IMR-90 (cell line): ENCODE data around the gene SHC4. TPM values are rescaled to one million over a fixed set of nuclear protein-coding genes. Genes with fewer than 3 reads are reported as not detected.

Experiments used
- ATAC-seq: fragments of 200-7000 bp; cut with Tn5 transposase; 2 replicates; pipeline ENCODE4 v1.9.1; 2020; ENCODE audit warnings: low read depth, mild to moderate bottlenecking, moderate library complexity
- BruUV-seq: library from RNA; stranded (reverse); fragments of 400-500 nt; replicated peaks from 2 replicates; lab custom pipeline; 2021; lab: Mats Ljungman, UMichigan
- CTCF ChIA-PET: fragments of 300-600 bp; formaldehyde crosslinking; extraction: SDS; loops from one replicate; lab custom pipeline; 2021; ENCODE audit warnings: antibody characterized with exemption; lab: Yijun Ruan, JAX
- POLR2A ChIA-PET: fragments of 300-600 bp; sonication (Branson Sonifier 250); formaldehyde crosslinking; loops from one replicate; lab custom pipeline; 2022; ENCODE audit warnings: antibody characterized with exemption; ENCODE audit not compliant: unreplicated experiment; lab: Charles Lee
- DNase-seq: peaks from one replicate; pipeline ENCODE4 v3.0.0; 2013
- H2AFZ ChIP-seq: replicated peaks from 2 replicates; pipeline ENCODE3; 2013; ENCODE audit warnings: low read length, mild to moderate bottlenecking; ENCODE audit not compliant: poor library complexity
- H2AK5ac ChIP-seq: 2 replicates; pipeline ENCODE4 v1.6.1; 2013; ENCODE audit warnings: low read depth, low read length, inconsistent platforms
- H2AK9ac ChIP-seq: replicated peaks from 2 replicates; pipeline ENCODE3; 2013; ENCODE audit warnings: mild to moderate bottlenecking, low read depth, low read length, moderate library complexity; ENCODE audit not compliant: poor library complexity
- H2BK120ac ChIP-seq: 2 replicates; pipeline ENCODE4 v1.6.1; 2013; ENCODE audit warnings: low read depth, low read length, inconsistent platforms
- H2BK15ac ChIP-seq: 3 replicates; pipeline ENCODE4 v1.6.1; 2013; ENCODE audit warnings: low read depth, low read length, inconsistent platforms
- H2BK20ac ChIP-seq: 2 replicates; pipeline ENCODE4 v1.6.1; 2013; ENCODE audit warnings: low read depth, mild to moderate bottlenecking, inconsistent platforms, low read length, moderate library complexity
- H2BK5ac ChIP-seq: 2 replicates; pipeline ENCODE4 v1.6.1; 2013; ENCODE audit warnings: mild to moderate bottlenecking, low read depth, low read length, inconsistent platforms; ENCODE audit not compliant: poor library complexity, severe bottlenecking
- H3K14ac ChIP-seq: replicated peaks from 2 replicates; pipeline ENCODE4 v1.6.1; 2013; ENCODE audit warnings: low read depth, low read length, inconsistent platforms
- H3K18ac ChIP-seq: 2 replicates; pipeline ENCODE4 v1.6.1; 2013; ENCODE audit warnings: low read depth, low read length, control low read depth
- H3K23ac ChIP-seq: 2 replicates; pipeline ENCODE4 v1.6.1; 2013; ENCODE audit warnings: low read depth, low read length, inconsistent platforms
- H3K27ac ChIP-seq: 2 replicates; pipeline ENCODE4 v1.5.1; 2013; ENCODE audit warnings: mild to moderate bottlenecking, control low read depth, low read length; ENCODE audit not compliant: insufficient read depth
- H3K27me3 ChIP-seq: 2 replicates; pipeline ENCODE4 v1.6.1; 2013; ENCODE audit warnings: low read length; ENCODE audit not compliant: control insufficient read depth, insufficient read depth
- H3K36me3 ChIP-seq: 2 replicates; pipeline ENCODE4 v1.6.1; 2013; ENCODE audit warnings: low read length, mixed read lengths; ENCODE audit not compliant: control insufficient read depth, insufficient read depth
- H3K4ac ChIP-seq: 2 replicates; pipeline ENCODE4 v1.6.1; 2013; ENCODE audit warnings: low read depth, low read length, inconsistent platforms
- H3K4me1 ChIP-seq: 2 replicates; pipeline ENCODE4 v1.6.1; 2013; ENCODE audit warnings: low read length, mixed read lengths; ENCODE audit not compliant: control insufficient read depth, insufficient read depth
- H3K4me2 ChIP-seq: 2 replicates; pipeline ENCODE4 v1.6.1; 2013; ENCODE audit warnings: low read depth, mild to moderate bottlenecking, control low read depth, low read length, moderate library complexity
- H3K4me3 ChIP-seq: 2 replicates; pipeline ENCODE4 v1.5.1; 2013; ENCODE audit warnings: low read depth, mild to moderate bottlenecking, control low read depth, low read length, moderate library complexity; ENCODE audit not compliant: insufficient read depth
- H3K56ac ChIP-seq: 2 replicates; pipeline ENCODE4 v1.6.1; 2013; ENCODE audit warnings: low read length, inconsistent platforms; ENCODE audit not compliant: insufficient read depth; ENCODE audit errors: extremely low read depth
- H3K79me1 ChIP-seq, 2 experiments: 2 replicates each; pipeline ENCODE4 v1.6.1; 2013; ENCODE audit warnings: low read length in 2 of 2, inconsistent platforms in 1 of 2, low read depth in 1 of 2
- H3K9ac ChIP-seq: 2 replicates; pipeline ENCODE4 v1.6.1; 2013; ENCODE audit warnings: low read depth, low read length, control low read depth
- H3K9me1 ChIP-seq: 2 replicates; pipeline ENCODE4 v1.6.1; 2013; ENCODE audit warnings: low read length, inconsistent platforms; ENCODE audit not compliant: insufficient read depth
- H3K9me3 ChIP-seq: 2 replicates; pipeline ENCODE4 v1.6.1; 2013; ENCODE audit warnings: low read length; ENCODE audit not compliant: control insufficient read depth, insufficient read depth
- H4K20me1 ChIP-seq: 2 replicates; pipeline ENCODE4 v1.6.1; 2013; ENCODE audit warnings: low read length, inconsistent platforms; ENCODE audit not compliant: insufficient read depth
- H4K5ac ChIP-seq: 2 replicates; pipeline ENCODE4 v1.6.1; 2013; ENCODE audit warnings: mild to moderate bottlenecking, low read depth, low read length, control low read depth
- H4K8ac ChIP-seq, 2 experiments: 2 replicates each; pipeline ENCODE4 v1.6.1; 2013; ENCODE audit warnings: low read depth in 2 of 2, low read length in 2 of 2, control low read depth in 1 of 2, inconsistent platforms in 1 of 2
- H4K91ac ChIP-seq: 2 replicates; pipeline ENCODE4 v1.6.1; 2013; ENCODE audit warnings: low read depth, low read length, inconsistent platforms; ENCODE audit not compliant: insufficient read depth
- MAFK ChIP-seq: IDR thresholded peaks from 2 replicates; pipeline ENCODE4 v1.6.1; 2012; ENCODE audit warnings: low read depth, low read length, improper control_type of control experiment
- WGBS, 2 experiments: methylation state at CpG; one replicate each; pipeline versions ENCODE4 v1.1.5 to v1.1.7; 2013; ENCODE audit warnings: missing lambda C conversion rate in 2 of 2; ENCODE audit not compliant: insufficient read length in 1 of 2; ENCODE audit errors: extremely low coverage in 2 of 2; 5-methylcytosine and 5-hydroxymethylcytosine counted together
- dilution Hi-C: fragments of 300-500 bp; cut with HindIII; formaldehyde crosslinking; loops from one replicate; pipeline ENCODE4 v1.14.3; 2018; ENCODE audit warnings: low sequenced_read_pairs; ENCODE audit not compliant: unreplicated experiment
- in situ Hi-C: fragments of 300-500 bp; cut with MboI; formaldehyde crosslinking; loops from 3 replicates; pipeline ENCODE4 v1.14.3; 2019; ENCODE audit warnings: low sequenced_read_pairs, inconsistent platforms, mixed read lengths
- intact Hi-C: fragments of 100-400 bp; cut with micrococcal nuclease; formaldehyde crosslinking; loops from 2 replicates; pipeline ENCODE4 v1.10.0; 2022
- polyA plus RNA-seq, 3 experiments: library from polyadenylated mRNA; depleted of rRNA; stranded (reverse); fragments of >200 nt; gene quantifications; 2 replicates each; pipeline ENCODE4 v1.2.3, GENCODE V29; 2012; ENCODE audit warnings: low replicate concordance in 1 of 3
- total RNA-seq: library from RNA; depleted of rRNA; stranded (reverse); fragments of >200 nt; gene quantifications from 2 replicates; pipeline ENCODE4 v1.2.3, GENCODE V29; 2012

Gene SHC4
- total and polyA plus RNA-seq, 2 of the 4 experiments (the other 2 are of a cell fraction) = 0.91 to 2.7 TPM

DNA sequence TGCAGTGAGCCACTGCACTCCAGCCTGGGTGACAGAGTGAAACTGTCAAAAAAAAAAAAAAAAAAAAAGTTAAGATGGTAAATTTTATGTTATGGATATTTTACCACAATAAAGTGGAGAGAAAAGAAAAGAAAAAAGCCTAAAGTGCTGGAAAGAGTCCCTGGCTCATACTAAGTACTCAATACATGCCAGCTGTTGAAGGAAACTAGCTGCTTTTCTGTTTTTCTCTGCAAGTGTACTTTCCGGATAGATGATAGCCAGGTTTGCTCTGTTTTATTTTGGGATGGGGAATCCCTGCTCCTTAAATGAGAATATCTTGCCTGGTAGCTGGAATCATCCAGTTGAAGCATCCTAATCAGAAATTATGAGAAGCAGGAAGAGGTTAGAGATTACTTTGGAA, 74.9 kb downstream of the SHC4 start:
- Histone ChIP-seq H3K23ac (peak overlapping the region; percentile 52; the same call in 1 of the 2 replicates), H4K91ac (peak overlapping the region; percentile 83), H2BK5ac (peak overlapping the region; percentile 92), H3K9ac (no peak overlapping the region), H3K56ac (peak overlapping the region; percentile 48), H4K8ac (peak overlapping the region; percentile 52 to 82), H2BK15ac (peak overlapping the region; percentile 86; the same call in 2 of the 3 replicates), H3K9me1 (peaks cover 4% of the 10 kb centered on the region), H3K36me3 (no peaks in the 10 kb centered on the region), H2AFZ (no peak overlapping the region), H2BK120ac (peak overlapping the region; percentile 93), H2AK9ac (no peak overlapping the region), H2BK20ac (peak overlapping the region; percentile 90), H3K14ac (peak overlapping the region; percentile 89), H3K4ac (peak overlapping the region; percentile 86), H3K4me2 (peak overlapping the region; percentile 49; the same call in 1 of the 2 replicates), H4K5ac (peak overlapping the region; percentile 45; the same call in 1 of the 2 replicates), H2AK5ac (peak overlapping the region; percentile 86), H3K4me3 (no peak overlapping the region), H3K27me3 (no peaks in the 10 kb centered on the region), H4K20me1 (no peaks in the 10 kb centered on the region), H3K18ac (peak overlapping the region; percentile 82; the same call in 1 of the 2 replicates), H3K79me1 (peaks cover 7 to 14% of the 10 kb centered on the region in 2 experiments; a peak in 3 of 4 replicates), H3K27ac (peak overlapping the region; percentile 23), H3K4me1 (peaks cover 14% of the 10 kb centered on the region), H3K9me3 (no peaks in the 10 kb centered on the region)
- no TSS peak for BruUV-seq
- intact Hi-C loops = loop anchor here (5.0 kb wide), 1 partner anchor 48 kb away; no protein-coding TSS in a partner anchor
- dilution Hi-C loops = no loop called here
- in situ Hi-C loops = no loop called here
- no CpG with 5 or more reads among the region's 1 CpG for WGBS, 2 experiments
- no peak for TF ChIP-seq MAFK
- DNase-seq (no peak), ATAC-seq (peak; percentile 39)
- ChIA-PET POLR2A (interaction anchor here (1.2 kb wide), 1 partner anchor 11 kb away, joined by 5 read pairs; the partner anchor contains the start of gene EID1), CTCF (interaction anchor here (0.7 to 1.0 kb wide), 2 partner anchors 11 to 257 kb away, joined by 3 read pairs; partner anchors contain the start of gene EID1)
